Thoracic aorta (tissue), 2 donors: ENCODE data around the gene VASH1. TPM values are rescaled to one million over a fixed set of nuclear protein-coding genes. Genes with fewer than 3 reads are reported as not detected.

Source experiments
- ATAC-seq: fragments of 150-250 bp; one replicate; pipeline ENCODE4 v1.8.0; 2017; ENCODE audit warnings: low read depth; ENCODE audit not compliant: insufficient number of reproducible peaks, low FRiP score
- DNase-seq: peaks from one replicate; pipeline ENCODE4 v3.0.0-alpha.2; 2020; ENCODE audit warnings: low spot score
- H3K27ac ChIP-seq, 2 donors: fragments of 200-600 bp; sonication (generic); 1 replicate in 1 of 2; 2 replicates in 1 of 2; pipeline ENCODE4 v1.5.1; 2016; ENCODE audit warnings: mild to moderate bottlenecking in 2 of 2, moderate library complexity in 2 of 2
- H3K27me3 ChIP-seq: fragments of 200-600 bp; sonication (generic); replicated peaks from 2 replicates; pipeline ENCODE4 v1.6.0; 2016; ENCODE audit warnings: mild to moderate bottlenecking; ENCODE audit not compliant: insufficient read depth
- H3K36me3 ChIP-seq: fragments of 200-600 bp; sonication (generic); one replicate; pipeline ENCODE4 v1.5.1; 2016
- H3K4me1 ChIP-seq, 2 donors: fragments of 200-600 bp; sonication (generic); 1 replicate in 1 of 2; 2 replicates in 1 of 2; pipeline versions ENCODE4 v1.5.1 to v1.6.0; 2016; ENCODE audit warnings: low read depth in 2 of 2, mild to moderate bottlenecking in 1 of 2; ENCODE audit not compliant: control insufficient read depth in 1 of 2
- H3K4me3 ChIP-seq: fragments of 200-600 bp; sonication (generic); 2 replicates; pipeline ENCODE4 v1.5.1; 2016; ENCODE audit warnings: mild to moderate bottlenecking
- H3K9me3 ChIP-seq: fragments of 200-600 bp; sonication (generic); 2 replicates; pipeline ENCODE4 v1.5.1; 2016
- total RNA-seq, 2 donors: library from RNA; depleted of rRNA; stranded (reverse); fragments of >200 nt; gene quantifications; one replicate each; pipeline versions ENCODE4 v1.1.0 to v1.2.3, GENCODE V29; 2016
- TF ChIP-seq, protein P1 (sequence below): fragments of 200-600 bp; sonication (generic); IDR thresholded peaks from one replicate; pipeline ENCODE4 v1.5.1; 2019; ENCODE audit warnings: antibody characterized with exemption

VASH1 gene
- total RNA-seq, 2 donors from 2014 or later = 21.5 to 27.7 TPM

GRCh38 chr14:76724651-76725550, 36.4 kb upstream of the VASH1 start:
- DNase-seq (no peak), ATAC-seq (no peak)
- no peak overlapping the region for H3K4me3 ChIP-seq
- peaks cover 0 to 5% of the 10 kb centered on the region in 2 donors for H3K4me1 ChIP-seq
- no peaks in the 10 kb centered on the region for H3K36me3 ChIP-seq
- H3K27ac ChIP-seq = no peak overlapping the region
- no peaks in the 10 kb centered on the region for H3K27me3 ChIP-seq
- H3K9me3 ChIP-seq = no peaks in the 10 kb centered on the region
- TF ChIP-seq, protein P1, sequence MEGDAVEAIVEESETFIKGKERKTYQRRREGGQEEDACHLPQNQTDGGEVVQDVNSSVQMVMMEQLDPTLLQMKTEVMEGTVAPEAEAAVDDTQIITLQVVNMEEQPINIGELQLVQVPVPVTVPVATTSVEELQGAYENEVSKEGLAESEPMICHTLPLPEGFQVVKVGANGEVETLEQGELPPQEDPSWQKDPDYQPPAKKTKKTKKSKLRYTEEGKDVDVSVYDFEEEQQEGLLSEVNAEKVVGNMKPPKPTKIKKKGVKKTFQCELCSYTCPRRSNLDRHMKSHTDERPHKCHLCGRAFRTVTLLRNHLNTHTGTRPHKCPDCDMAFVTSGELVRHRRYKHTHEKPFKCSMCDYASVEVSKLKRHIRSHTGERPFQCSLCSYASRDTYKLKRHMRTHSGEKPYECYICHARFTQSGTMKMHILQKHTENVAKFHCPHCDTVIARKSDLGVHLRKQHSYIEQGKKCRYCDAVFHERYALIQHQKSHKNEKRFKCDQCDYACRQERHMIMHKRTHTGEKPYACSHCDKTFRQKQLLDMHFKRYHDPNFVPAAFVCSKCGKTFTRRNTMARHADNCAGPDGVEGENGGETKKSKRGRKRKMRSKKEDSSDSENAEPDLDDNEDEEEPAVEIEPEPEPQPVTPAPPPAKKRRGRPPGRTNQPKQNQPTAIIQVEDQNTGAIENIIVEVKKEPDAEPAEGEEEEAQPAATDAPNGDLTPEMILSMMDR = no peak

- H3K4me1 ChIP-seq = no peaks in the 10 kb centered on the region
- H3K27ac ChIP-seq = no peak overlapping the region
- H3K27me3 ChIP-seq = no peaks in the 10 kb centered on the region
- H3K36me3 ChIP-seq = no peaks in the 10 kb centered on the region
- TF ChIP-seq, protein P1 = no peak
- no peaks in the 10 kb centered on the region for H3K9me3 ChIP-seq
- ATAC-seq (no peak), DNase-seq (no peak)
- H3K4me3 ChIP-seq = no peak overlapping the region
Measured at GRCh38 chr14:76726551-76726970, 34.7 kb upstream of the VASH1 start.

DNA sequence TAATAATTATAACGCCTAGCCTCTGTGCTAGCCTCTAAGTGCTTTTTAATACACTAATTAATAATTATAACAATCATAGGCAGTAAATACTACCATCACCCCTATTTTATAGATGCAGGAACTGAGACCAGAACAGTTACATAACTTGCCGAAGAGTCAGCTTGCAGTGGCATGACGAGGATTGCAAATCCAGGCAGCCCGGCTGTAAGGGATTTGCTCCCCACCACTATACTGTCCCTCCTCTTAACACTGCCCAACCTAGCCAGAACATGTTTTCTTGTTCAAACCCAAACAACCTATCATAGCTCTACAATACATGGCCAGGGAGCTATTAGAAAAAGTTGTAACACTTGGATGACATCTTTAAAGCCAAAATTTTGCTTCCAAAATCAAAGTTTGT, 33.9 kb upstream of the VASH1 start:
- H3K27me3 ChIP-seq = no peaks in the 10 kb centered on the region
- DNase-seq (no peak), ATAC-seq (no peak)
- no peaks in the 10 kb centered on the region for H3K4me1 ChIP-seq
- H3K9me3 ChIP-seq = no peaks in the 10 kb centered on the region
- no peak overlapping the region for H3K27ac ChIP-seq
- H3K36me3 ChIP-seq = no peaks in the 10 kb centered on the region
- TF ChIP-seq, protein P1 = no peak
- no peak overlapping the region for H3K4me3 ChIP-seq

DNA sequence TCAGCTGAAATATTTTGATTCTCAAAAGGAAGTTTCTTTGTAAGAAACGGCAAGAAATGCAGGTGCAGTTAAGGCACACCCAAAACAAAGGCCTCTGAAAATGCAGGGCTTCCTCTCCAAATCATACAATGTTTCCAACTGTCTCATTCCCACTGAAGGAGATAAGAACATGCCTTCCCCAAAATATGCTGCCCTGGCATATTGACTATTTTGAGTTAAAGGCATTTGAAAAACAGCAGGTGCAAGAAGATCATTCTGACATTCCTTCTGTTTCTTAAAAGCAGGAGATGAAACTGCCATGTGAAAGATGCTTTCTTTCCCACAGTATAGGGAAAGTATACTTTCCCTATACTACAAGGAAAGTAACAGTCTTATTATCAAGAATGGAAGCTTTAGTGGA, 33.4 kb upstream of the VASH1 start:
- H3K27ac ChIP-seq = no peak overlapping the region
- H3K4me3 ChIP-seq = no peak overlapping the region
- TF ChIP-seq, protein P1 = no peak
- DNase-seq (no peak), ATAC-seq (no peak)
- no peaks in the 10 kb centered on the region for H3K27me3 ChIP-seq
- H3K9me3 ChIP-seq = no peaks in the 10 kb centered on the region
- H3K36me3 ChIP-seq = no peaks in the 10 kb centered on the region
- H3K4me1 ChIP-seq = no peaks in the 10 kb centered on the region

DNA sequence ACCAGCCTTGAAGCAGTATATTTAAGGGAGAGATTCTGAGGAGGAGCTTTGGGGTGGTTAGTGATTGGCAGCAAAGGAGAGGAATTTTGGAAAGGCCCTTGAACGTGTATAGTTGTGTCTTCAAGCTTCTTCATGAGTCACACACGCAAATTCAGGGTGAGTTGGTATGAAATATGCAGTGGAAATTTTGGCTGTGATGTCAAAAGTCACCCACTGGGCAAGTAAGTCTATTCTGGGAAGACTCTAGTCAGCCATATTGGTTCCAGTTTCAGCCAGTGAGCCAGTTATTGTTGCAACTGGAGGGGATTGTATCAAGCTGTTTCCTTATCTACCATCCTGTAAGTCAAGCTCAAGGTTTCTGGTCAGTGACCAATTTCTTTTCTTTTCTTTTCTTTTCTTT, 32.0 kb upstream of the VASH1 start:
- no peaks in the 10 kb centered on the region for H3K36me3 ChIP-seq
- H3K4me3 ChIP-seq = no peak overlapping the region
- H3K27me3 ChIP-seq = no peaks in the 10 kb centered on the region
- H3K4me1 ChIP-seq = no peaks in the 10 kb centered on the region
- TF ChIP-seq, protein P1 = no peak
- H3K27ac ChIP-seq = no peak overlapping the region
- DNase-seq = no peak
- no peaks in the 10 kb centered on the region for H3K9me3 ChIP-seq
- no peak for ATAC-seq
